OCI-M2 (cell line): ENCODE measurements around the gene DRG1.
A peak's percentile ranks its signal among the peaks of the same experiment; 100 is the strongest.
"Not testable (repeated sequence)": the region's sequence is repeated elsewhere in the genome, so short reads cannot be mapped to it uniquely, and the experiment has no call there.

Experiments
- DNase-seq: peaks from one replicate; lab custom pipeline; 2025; ENCODE audit not compliant: unreplicated experiment; lab: John Stamatoyannopoulos, UW

Gene DRG1

GRCh38 chr22:31399211-31400022, at the start of gene DRG1:
TSS of gene DRG1 (plus strand) at chr22:31399604. CDS start at chr22:31399684, 80 bp downstream.
- peak; percentile 77 for DNase-seq

GRCh38 chr22:31349960-31350359, 49.4 kb upstream of the DRG1 start:
- no peak for DNase-seq

GRCh38 chr22:31350410-31350863, 49.0 kb upstream of the DRG1 start:
- DNase-seq = no peak

GRCh38 chr22:31354515-31354914, 44.9 kb upstream of the DRG1 start:
- no peak for DNase-seq

GRCh38 chr22:31360029-31360428, 39.4 kb upstream of the DRG1 start:
- no peak for DNase-seq

- DNase-seq = no peak
Measured at GRCh38 chr22:31361743-31362142, 37.7 kb upstream of the DRG1 start.

GRCh38 chr22:31363885-31364465, 35.4 kb upstream of the DRG1 start:
- DNase-seq = no peak

- no peak for DNase-seq
Measured at GRCh38 chr22:31367426-31367825, 32.0 kb upstream of the DRG1 start.

GRCh38 chr22:31377612-31378011, 21.8 kb upstream of the DRG1 start:
- no peak for DNase-seq

- no peak for DNase-seq
Measured at GRCh38 chr22:31378123-31378522, 21.3 kb upstream of the DRG1 start.

GRCh38 chr22:31378651-31379050, 20.8 kb upstream of the DRG1 start:
- not testable (repeated sequence) for DNase-seq

- DNase-seq = no peak
Measured at GRCh38 chr22:31393893-31394292, 5.5 kb upstream of the DRG1 start.

GRCh38 chr22:31394326-31394725, 5.1 kb upstream of the DRG1 start:
- no peak for DNase-seq

- DNase-seq = no peak
Measured at GRCh38 chr22:31398231-31398630, 1.2 kb upstream of the DRG1 start.

GRCh38 chr22:31400023-31400397, 606 bp downstream of the DRG1 start:
- DNase-seq = no peak

GRCh38 chr22:31402350-31402749, 2.9 kb downstream of the DRG1 start:
- not testable (repeated sequence) for DNase-seq

- no peak for DNase-seq
Measured at GRCh38 chr22:31425331-31426050, 26.1 kb downstream of the DRG1 start.

- DNase-seq = no peak
Measured at GRCh38 chr22:31431950-31432349, 32.5 kb downstream of the DRG1 start.

GRCh38 chr22:31436132-31436531, 36.7 kb downstream of the DRG1 start:
- no peak for DNase-seq

GRCh38 chr22:31439808-31440207, 40.4 kb downstream of the DRG1 start:
- no peak for DNase-seq

- no peak for DNase-seq
Measured at GRCh38 chr22:31440681-31441080, 41.3 kb downstream of the DRG1 start.

- no peak for DNase-seq
Measured at GRCh38 chr22:31441652-31442051, 42.2 kb downstream of the DRG1 start.
